ENCODE results near the gene XRCC4.
"Not testable (repeated sequence)": the region's sequence is repeated elsewhere in the genome, so short reads cannot be mapped to it uniquely, and the experiment has no call there.

XRCC4 gene

GRCh38 chr5:83152996-83153395 lies 75.6 kb downstream of the XRCC4 start:
- not testable (repeated sequence) for DNase-seq (ENCODE audit: low spot score); H3K27me3 Mint-ChIP-seq (ENCODE audit: low read depth); H3K4me1 Mint-ChIP-seq (ENCODE audit: low read depth); H3K9me3 Mint-ChIP-seq; H3K4me3 Mint-ChIP-seq; H3K36me3 Mint-ChIP-seq (ENCODE audit: low read depth); H3K27ac Mint-ChIP-seq

GRCh38 chr5:83156001-83156400 lies 78.7 kb downstream of the XRCC4 start:
- Mint-ChIP-seq H3K9me3 (no peaks in the 10 kb centered on the region), H3K27me3 (ENCODE audit: low read depth) (no peaks in the 10 kb centered on the region), H3K4me1 (ENCODE audit: low read depth) (peaks cover 3% of the 10 kb centered on the region), H3K36me3 (ENCODE audit: low read depth) (no peaks in the 10 kb centered on the region), H3K27ac (no peak overlapping the region), H3K4me3 (no peak overlapping the region)
- no peak for DNase-seq (ENCODE audit: low spot score)

- H3K9me3 Mint-ChIP-seq: no peaks in the 10 kb centered on the region
- no peaks in the 10 kb centered on the region for H3K36me3 Mint-ChIP-seq (ENCODE audit: low read depth)
- no peaks in the 10 kb centered on the region for H3K27me3 Mint-ChIP-seq (ENCODE audit: low read depth)
- H3K27ac Mint-ChIP-seq: no peak overlapping the region
- H3K4me3 Mint-ChIP-seq: no peak overlapping the region
- DNase-seq (ENCODE audit: low spot score): no peak
- H3K4me1 Mint-ChIP-seq (ENCODE audit: low read depth): peaks cover 3% of the 10 kb centered on the region
Observed at GRCh38 chr5:83157163-83157562, 79.8 kb downstream of the XRCC4 start.

- no peak for DNase-seq (ENCODE audit: low spot score)
- Mint-ChIP-seq H3K27me3 (ENCODE audit: low read depth) (no peaks in the 10 kb centered on the region), H3K4me3 (no peak overlapping the region), H3K36me3 (ENCODE audit: low read depth) (no peaks in the 10 kb centered on the region), H3K9me3 (no peaks in the 10 kb centered on the region), H3K4me1 (ENCODE audit: low read depth) (no peaks in the 10 kb centered on the region), H3K27ac (no peak overlapping the region)
Observed at GRCh38 chr5:83162601-83163000, 85.3 kb downstream of the XRCC4 start.

GRCh38 chr5:83167538-83167937 lies 90.2 kb downstream of the XRCC4 start:
- Mint-ChIP-seq H3K27me3 (ENCODE audit: low read depth) (no peaks in the 10 kb centered on the region), H3K4me3 (no peak overlapping the region), H3K36me3 (ENCODE audit: low read depth) (no peaks in the 10 kb centered on the region), H3K9me3 (no peaks in the 10 kb centered on the region), H3K4me1 (ENCODE audit: low read depth) (no peaks in the 10 kb centered on the region), H3K27ac (no peak overlapping the region)
- DNase-seq (ENCODE audit: low spot score): no peak

GRCh38 chr5:83169571-83170337 lies 92.4 kb downstream of the XRCC4 start:
- Mint-ChIP-seq H3K36me3 (ENCODE audit: low read depth) (no peaks in the 10 kb centered on the region), H3K9me3 (no peaks in the 10 kb centered on the region), H3K4me3 (no peak overlapping the region), H3K27me3 (ENCODE audit: low read depth) (no peaks in the 10 kb centered on the region), H3K27ac (no peak overlapping the region), H3K4me1 (ENCODE audit: low read depth) (no peaks in the 10 kb centered on the region)
- no peak for DNase-seq (ENCODE audit: low spot score)

GRCh38 chr5:83172011-83172410 lies 94.7 kb downstream of the XRCC4 start:
- no peak overlapping the region for H3K27ac Mint-ChIP-seq
- no peaks in the 10 kb centered on the region for H3K4me1 Mint-ChIP-seq (ENCODE audit: low read depth)
- H3K4me3 Mint-ChIP-seq: no peak overlapping the region
- H3K27me3 Mint-ChIP-seq (ENCODE audit: low read depth): no peaks in the 10 kb centered on the region
- H3K9me3 Mint-ChIP-seq: no peaks in the 10 kb centered on the region
- DNase-seq (ENCODE audit: low spot score): no peak
- H3K36me3 Mint-ChIP-seq (ENCODE audit: low read depth): no peaks in the 10 kb centered on the region

GRCh38 chr5:83172655-83173054 lies 95.3 kb downstream of the XRCC4 start:
- Mint-ChIP-seq H3K4me3 (no peak overlapping the region), H3K27me3 (ENCODE audit: low read depth) (no peaks in the 10 kb centered on the region), H3K27ac (no peak overlapping the region), H3K4me1 (ENCODE audit: low read depth) (no peaks in the 10 kb centered on the region), H3K36me3 (ENCODE audit: low read depth) (no peaks in the 10 kb centered on the region), H3K9me3 (no peaks in the 10 kb centered on the region)
- no peak for DNase-seq (ENCODE audit: low spot score)

- H3K36me3 Mint-ChIP-seq (ENCODE audit: low read depth): no peaks in the 10 kb centered on the region
- no peaks in the 10 kb centered on the region for H3K9me3 Mint-ChIP-seq
- no peaks in the 10 kb centered on the region for H3K4me1 Mint-ChIP-seq (ENCODE audit: low read depth)
- H3K27me3 Mint-ChIP-seq (ENCODE audit: low read depth): no peaks in the 10 kb centered on the region
- DNase-seq (ENCODE audit: low spot score): no peak
- H3K4me3 Mint-ChIP-seq: no peak overlapping the region
- no peak overlapping the region for H3K27ac Mint-ChIP-seq
Observed at GRCh38 chr5:83173826-83174225, 96.5 kb downstream of the XRCC4 start.

GRCh38 chr5:83177803-83178202 lies 100.5 kb downstream of the XRCC4 start:
- Mint-ChIP-seq H3K27ac (no peak overlapping the region), H3K4me1 (ENCODE audit: low read depth) (peaks cover 2% of the 10 kb centered on the region), H3K9me3 (no peaks in the 10 kb centered on the region), H3K27me3 (ENCODE audit: low read depth) (no peaks in the 10 kb centered on the region), H3K36me3 (ENCODE audit: low read depth) (no peaks in the 10 kb centered on the region), H3K4me3 (no peak overlapping the region)
- no peak for DNase-seq (ENCODE audit: low spot score)

- no peak for DNase-seq (ENCODE audit: low spot score)
- H3K4me1 Mint-ChIP-seq (ENCODE audit: low read depth): peaks cover 2% of the 10 kb centered on the region
- H3K36me3 Mint-ChIP-seq (ENCODE audit: low read depth): no peaks in the 10 kb centered on the region
- H3K9me3 Mint-ChIP-seq: no peaks in the 10 kb centered on the region
- no peak overlapping the region for H3K4me3 Mint-ChIP-seq
- no peaks in the 10 kb centered on the region for H3K27me3 Mint-ChIP-seq (ENCODE audit: low read depth)
- H3K27ac Mint-ChIP-seq: no peak overlapping the region
Observed at GRCh38 chr5:83179966-83180365, 102.6 kb downstream of the XRCC4 start.

GRCh38 chr5:83184534-83184933 lies 107.2 kb downstream of the XRCC4 start:
- H3K4me1 Mint-ChIP-seq (ENCODE audit: low read depth): peaks cover 2% of the 10 kb centered on the region

GRCh38 chr5:83192947-83193346 lies 115.6 kb downstream of the XRCC4 start:
- H3K4me3 Mint-ChIP-seq: no peak overlapping the region
- no peak overlapping the region for H3K27ac Mint-ChIP-seq
- no peaks in the 10 kb centered on the region for H3K27me3 Mint-ChIP-seq (ENCODE audit: low read depth)
- H3K4me1 Mint-ChIP-seq (ENCODE audit: low read depth): no peaks in the 10 kb centered on the region
- DNase-seq (ENCODE audit: low spot score): no peak
- H3K9me3 Mint-ChIP-seq: no peaks in the 10 kb centered on the region
- no peaks in the 10 kb centered on the region for H3K36me3 Mint-ChIP-seq (ENCODE audit: low read depth)

More at GRCh38 chr5:83184534-83184933, 107.2 kb downstream of the XRCC4 start:
- no peak overlapping the region for H3K4me3 Mint-ChIP-seq
- H3K36me3 Mint-ChIP-seq (ENCODE audit: low read depth): no peaks in the 10 kb centered on the region
- no peaks in the 10 kb centered on the region for H3K27me3 Mint-ChIP-seq (ENCODE audit: low read depth)
- no peak for DNase-seq (ENCODE audit: low spot score)
- no peak overlapping the region for H3K27ac Mint-ChIP-seq
- no peaks in the 10 kb centered on the region for H3K9me3 Mint-ChIP-seq

- Mint-ChIP-seq H3K4me1 (ENCODE audit: low read depth) (no peaks in the 10 kb centered on the region), H3K27me3 (ENCODE audit: low read depth) (no peaks in the 10 kb centered on the region), H3K4me3 (no peak overlapping the region), H3K27ac (no peak overlapping the region), H3K9me3 (no peaks in the 10 kb centered on the region), H3K36me3 (ENCODE audit: low read depth) (peaks cover 3% of the 10 kb centered on the region)
- DNase-seq (ENCODE audit: low spot score): no peak
Observed at GRCh38 chr5:83197326-83197967, 120.1 kb downstream of the XRCC4 start.

- H3K27ac Mint-ChIP-seq: no peak overlapping the region
- no peak overlapping the region for H3K4me3 Mint-ChIP-seq
- H3K36me3 Mint-ChIP-seq (ENCODE audit: low read depth): peaks cover 3% of the 10 kb centered on the region
- no peaks in the 10 kb centered on the region for H3K9me3 Mint-ChIP-seq
- no peaks in the 10 kb centered on the region for H3K4me1 Mint-ChIP-seq (ENCODE audit: low read depth)
- DNase-seq (ENCODE audit: low spot score): no peak
- H3K27me3 Mint-ChIP-seq (ENCODE audit: low read depth): no peaks in the 10 kb centered on the region
Observed at GRCh38 chr5:83199126-83199525, 121.8 kb downstream of the XRCC4 start.

Measured in T-helper 2 cell treated with Interferon-gamma antibody and Interleukin-4, amounts not matched to agents 5 μg/mL and 100 μg/mL, for 36 hours (primary cell).